SK-N-SH (cell line): ENCODE data around the gene GRB7. TPM values are rescaled to one million over a fixed set of nuclear protein-coding genes. Genes with fewer than 3 reads are reported as not detected.

Source experiments
- CTCF ChIA-PET: fragments of 300-600, 350-600 bp; formaldehyde crosslinking; extraction: SDS; loops from one replicate; lab custom pipeline; 2021; lab: Yijun Ruan, JAX
- POLR2A ChIA-PET: fragments of 350-600 bp; sonication (Branson Sonifier 250); formaldehyde crosslinking; extraction: SDS; loops from one replicate; lab custom pipeline; 2020; ENCODE audit warnings: antibody characterized with exemption, inconsistent platforms; lab: Yijun Ruan, JAX
- DNase-seq: peaks from one replicate; pipeline ENCODE4 v3.0.0; 2012
- H2AFZ ChIP-seq: fragments of 200-600 bp; sonication (generic); 2 replicates; pipeline ENCODE4 v1.8.1; 2016; ENCODE audit warnings: antibody characterized with exemption, mild to moderate bottlenecking, low read depth
- H3F3A ChIP-seq: fragments of 200-600 bp; sonication (generic); replicated peaks from 2 replicates; pipeline ENCODE3; 2016; ENCODE audit warnings: antibody characterized with exemption, mild to moderate bottlenecking; ENCODE audit not compliant: insufficient read depth
- H3K27ac ChIP-seq, 2 experiments: fragments of 200-500 bp in 1 of 2; fragments of 200-600 bp in 1 of 2; sonication (Bioruptor generic) in 1 of 2; sonication (generic), shearing (Covaris generic) in 1 of 2; 2 replicates each; pipeline versions ENCODE4 v1.5.1 to v1.6.1; 2014 to 2016; ENCODE audit warnings: low read depth in 2 of 2, inconsistent platforms in 1 of 2, low read length in 1 of 2, mild to moderate bottlenecking in 1 of 2, mixed read lengths in 1 of 2
- H3K27me3 ChIP-seq: fragments of 200-600 bp; sonication (generic), shearing (Covaris generic); 2 replicates; pipeline ENCODE4 v1.6.1; 2016; ENCODE audit warnings: mixed run types; ENCODE audit not compliant: insufficient read depth
- H3K36me3 ChIP-seq, 2 experiments: fragments of 200-500 bp in 1 of 2; fragments of 200-600 bp in 1 of 2; sonication (Bioruptor generic) in 1 of 2; sonication (generic) in 1 of 2; replicated peaks in 1 of 2; 2 replicates each; pipeline versions ENCODE3 to v1.5.1; 2014 to 2016; ENCODE audit warnings: low read length in 1 of 2, mild to moderate bottlenecking in 1 of 2; ENCODE audit not compliant: insufficient read depth in 2 of 2, control insufficient read depth in 1 of 2
- H3K4me1 ChIP-seq, 2 experiments: fragments of 200-500 bp in 1 of 2; fragments of 200-600 bp in 1 of 2; sonication (Bioruptor generic) in 1 of 2; sonication (generic), shearing (Covaris generic) in 1 of 2; 2 replicates each; pipeline versions ENCODE4 v1.5.1 to v1.6.1; 2014 to 2016; ENCODE audit warnings: low read depth in 1 of 2, low read length in 1 of 2, mixed run types in 1 of 2; ENCODE audit not compliant: insufficient read depth in 2 of 2, control insufficient read depth in 1 of 2
- H3K4me2 ChIP-seq: fragments of 200-600 bp; sonication (generic), shearing (Covaris generic); 2 replicates; pipeline ENCODE4 v1.6.1; 2017; ENCODE audit warnings: mixed run types
- H3K4me3 ChIP-seq, 2 experiments: fragments of 200-500 bp in 1 of 2; fragments of 200-600 bp in 1 of 2; sonication (Bioruptor generic) in 1 of 2; sonication (generic), shearing (Covaris generic) in 1 of 2; 2 replicates each; pipeline versions ENCODE4 v1.5.1 to v1.8.1; 2014 to 2016; ENCODE audit warnings: low read depth in 2 of 2, inconsistent platforms in 1 of 2, low read length in 1 of 2, mild to moderate bottlenecking in 1 of 2, mixed read lengths in 1 of 2, moderate library complexity in 1 of 2
- H3K79me2 ChIP-seq: fragments of 200-600 bp; sonication (generic); 2 replicates; pipeline ENCODE4 v1.8.1; 2017; ENCODE audit warnings: mild to moderate bottlenecking; ENCODE audit not compliant: insufficient read depth
- H3K9ac ChIP-seq: fragments of 200-600 bp; sonication (generic); 2 replicates; pipeline ENCODE4 v1.6.1; 2017; ENCODE audit warnings: mixed run types
- H3K9me2 ChIP-seq: fragments of 200-600 bp; sonication (generic); 2 replicates; pipeline ENCODE4 v1.6.1; 2017; ENCODE audit warnings: mixed run types
- H3K9me3 ChIP-seq: fragments of 200-600 bp; sonication (generic); 2 replicates; pipeline ENCODE4 v1.6.1; 2017; ENCODE audit warnings: mixed run types, mild to moderate bottlenecking, moderate library complexity
- H4K20me1 ChIP-seq: fragments of 200-600 bp; sonication (generic); 2 replicates; pipeline ENCODE4 v1.6.1; 2017; ENCODE audit warnings: mild to moderate bottlenecking, mixed run types; ENCODE audit not compliant: insufficient read depth
- CTCF ChIP-seq: fragments of 200-600 bp; sonication (generic); IDR thresholded peaks from 2 replicates; pipeline ENCODE4 v1.6.1; 2017; ENCODE audit warnings: antibody characterized with exemption, mild to moderate bottlenecking, moderate library complexity
- ELF1 ChIP-seq: IDR thresholded peaks from 2 replicates; pipeline ENCODE4 v1.4.0; 2012
- EP300 ChIP-seq, 2 experiments: IDR thresholded peaks; 2 replicates each; pipeline versions ENCODE4 v1.4.0 to v1.6.1; 2012; ENCODE audit warnings: borderline replicate concordance in 1 of 2, low read depth in 1 of 2, low read length in 1 of 2
- EZH2phosphoT487 ChIP-seq: fragments of 200-600 bp; sonication (generic); IDR thresholded peaks from 2 replicates; pipeline ENCODE4 v1.6.1; 2017; ENCODE audit warnings: low read depth, mixed run types, mild to moderate bottlenecking, antibody characterized with exemption, moderate library complexity, borderline replicate concordance
- FOSL2 ChIP-seq: IDR thresholded peaks from 2 replicates; pipeline ENCODE4 v1.4.0; 2012; ENCODE audit warnings: low read depth, mild to moderate bottlenecking, moderate library complexity, borderline replicate concordance
- FOXJ3 ChIP-seq: sonication (generic); formaldehyde crosslinking; IDR thresholded peaks from 2 replicates; pipeline ENCODE4 v1.5.1; 2020; ENCODE audit warnings: mild to moderate bottlenecking, missing genetic modification reagents
- FOXM1 ChIP-seq: IDR thresholded peaks from 2 replicates; pipeline ENCODE4 v1.4.0; 2012; ENCODE audit warnings: low read depth, mild to moderate bottlenecking
- IRF3 ChIP-seq: fragments of 150-350 bp; IDR thresholded peaks from 2 replicates; pipeline ENCODE4 v1.6.1; 2016; ENCODE audit warnings: mild to moderate bottlenecking, low read depth, low read length
- NFIC ChIP-seq: IDR thresholded peaks from 2 replicates; pipeline ENCODE4 v1.4.0; 2012; ENCODE audit warnings: borderline replicate concordance
- NRF1 ChIP-seq: IDR thresholded peaks from 2 replicates; pipeline ENCODE4 v1.6.1; 2012; ENCODE audit warnings: low read depth, mild to moderate bottlenecking, low read length
- POLR2AphosphoS5 ChIP-seq: IDR thresholded peaks from 2 replicates; pipeline ENCODE4 v1.6.1; 2012; ENCODE audit warnings: low read depth, low read length
- RAD21 ChIP-seq: IDR thresholded peaks from 2 replicates; pipeline ENCODE4 v1.6.1; 2012; ENCODE audit warnings: mild to moderate bottlenecking, low read length
- RCOR1 ChIP-seq: fragments of 150-350 bp; IDR thresholded peaks from 2 replicates; pipeline ENCODE4 v1.6.1; 2017; ENCODE audit warnings: antibody characterized with exemption, low read length
- SIN3A ChIP-seq: IDR thresholded peaks from 2 replicates; pipeline ENCODE4 v1.6.1; 2012; ENCODE audit warnings: low read depth, mild to moderate bottlenecking, low read length, moderate library complexity, borderline replicate concordance
- SMC3 ChIP-seq: IDR thresholded peaks from 2 replicates; pipeline ENCODE4 v1.6.1; 2012; ENCODE audit warnings: low read depth, low read length, improper control_type of control experiment
- TAF1 ChIP-seq: IDR thresholded peaks from 2 replicates; pipeline ENCODE4 v1.6.1; 2012; ENCODE audit warnings: low read depth, mild to moderate bottlenecking, low read length, moderate library complexity, borderline replicate concordance
- TEAD4 ChIP-seq: IDR thresholded peaks from 2 replicates; pipeline ENCODE4 v1.4.0; 2012; ENCODE audit warnings: mild to moderate bottlenecking, borderline replicate concordance; ENCODE audit not compliant: insufficient read depth
- USF2 ChIP-seq: fragments of 150-350 bp; IDR thresholded peaks from 2 replicates; pipeline ENCODE4 v1.6.1; 2017; ENCODE audit warnings: antibody characterized with exemption, low read length, low read depth, borderline replicate concordance
- YY1 ChIP-seq: IDR thresholded peaks from 2 replicates; pipeline ENCODE4 v1.4.0; 2012; ENCODE audit warnings: low read depth, mild to moderate bottlenecking
- WGBS: methylation state at CpG from one replicate; pipeline ENCODE4 v1.1.6; 2017; ENCODE audit warnings: low lambda C conversion rate; 5-methylcytosine and 5-hydroxymethylcytosine counted together
- polyA plus RNA-seq, 3 experiments: library from polyadenylated mRNA; depleted of rRNA; stranded (reverse); fragments of >200 nt; gene quantifications; 2 replicates each; pipeline ENCODE4 v1.2.3, GENCODE V29; 2012

Gene GRB7
- polyA plus RNA-seq, 1 of the 3 experiments (the other 2 are of a cell fraction): not detected

GRCh38 chr17:39792526-39793221 is 54.9 kb downstream of the GRB7 start:
- H3K4me2 ChIP-seq: no peak overlapping the region
- no peak for TF ChIP-seq ELF1
- TF ChIP-seq, all 33 proteins: peak for 0
- Histone ChIP-seq H3K4me1 (no peaks in the 10 kb centered on the region), H3K36me3 (no peaks in the 10 kb centered on the region), H3K9ac (no peak overlapping the region), H3K9me2 (peaks cover 4% of the 10 kb centered on the region; the same call in 1 of the 2 replicates), H3K9me3 (no peaks in the 10 kb centered on the region), H2AFZ (no peak overlapping the region), H3K27me3 (peaks cover 16% of the 10 kb centered on the region; the same call in 1 of the 2 replicates), H3K79me2 (no peaks in the 10 kb centered on the region), H3F3A (no peaks in the 10 kb centered on the region), H3K4me3 (no peak overlapping the region), H4K20me1 (no peaks in the 10 kb centered on the region), H3K27ac (no peak overlapping the region)
- CTCF ChIA-PET: interaction anchor here (1.2 to 1.5 kb wide), 2 partner anchors 12 to 42 kb away, joined by 3 to 4 read pairs; no protein-coding TSS in a partner anchor
- no peak for DNase-seq
- POLR2A ChIA-PET: no interaction called here
- WGBS: 5% methylated on average over 10 of the region's 10 CpGs

DNA sequence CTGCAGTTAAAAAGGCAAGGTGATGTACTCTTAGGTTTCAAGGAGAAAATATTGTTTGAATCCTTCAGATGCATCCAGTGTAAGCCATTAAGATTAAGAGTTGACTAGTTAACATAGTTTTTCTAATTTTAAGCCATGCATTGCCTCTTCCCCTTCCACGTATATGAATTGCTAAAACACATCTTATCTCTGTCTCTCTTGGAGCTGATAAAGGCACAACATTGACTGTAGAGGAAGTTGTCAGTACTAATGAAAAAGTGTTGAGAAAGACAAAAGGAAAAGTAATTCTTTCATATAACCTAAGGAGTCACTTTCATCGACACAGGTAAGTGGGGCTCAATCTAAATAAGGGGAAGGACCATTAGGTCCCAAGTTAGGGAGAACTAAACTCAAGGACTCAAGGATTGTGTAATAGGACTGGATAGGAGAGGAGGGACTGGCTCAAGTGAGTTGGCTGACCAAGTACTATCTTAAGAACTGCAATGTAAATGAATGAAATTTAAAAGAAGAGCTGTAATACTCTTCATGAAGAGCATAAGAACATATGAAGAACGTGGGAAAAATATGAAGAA is 55.6 kb downstream of the GRB7 start:
- Histone ChIP-seq H3K9me2 (peaks cover 4% of the 10 kb centered on the region; the same call in 1 of the 2 replicates), H3K27me3 (peaks cover 24% of the 10 kb centered on the region; the same call in 1 of the 2 replicates)
- POLR2A ChIA-PET: no interaction called here

More for the DNA sequence above, 55.6 kb downstream of the GRB7 start:
- 1% methylated on average over 3 of the region's 3 CpGs for WGBS
- H3K79me2 ChIP-seq: no peaks in the 10 kb centered on the region
- H3K27ac ChIP-seq: no peak overlapping the region
- H3K9ac ChIP-seq: no peak overlapping the region
- no peak overlapping the region for H3K4me2 ChIP-seq
- TF ChIP-seq TAF1 (no peak), FOXM1 (no peak), NFIC (no peak), FOSL2 (no peak), RCOR1 (no peak), IRF3 (no peak), FOXJ3 (CRISPR knock-in tag) (no peak), POLR2AphosphoS5 (no peak), EZH2phosphoT487 (no peak), SMC3 (no peak), NRF1 (no peak), CTCF (no peak), USF2 (no peak), RAD21 (no peak), SIN3A (no peak), TEAD4 (no peak), YY1 (no peak), EP300 (IDR thresholded peaks at IDR 0.05; ENCODE audit: borderline replicate concordance in 1 of 2, low read depth in 1 of 2, low read length in 1 of 2) (no peak)
- no peaks in the 10 kb centered on the region for H3K36me3 ChIP-seq
- CTCF ChIA-PET: interaction anchor here (1.2 to 1.5 kb wide), 2 partner anchors 12 to 42 kb away, joined by 3 to 4 read pairs; no protein-coding TSS in a partner anchor
- H4K20me1 ChIP-seq: no peaks in the 10 kb centered on the region
- no peaks in the 10 kb centered on the region for H3K9me3 ChIP-seq
- no peak overlapping the region for H3K4me3 ChIP-seq
- H3K4me1 ChIP-seq: no peaks in the 10 kb centered on the region
- no peak overlapping the region for H2AFZ ChIP-seq
- H3F3A ChIP-seq: no peaks in the 10 kb centered on the region
- DNase-seq: no peak
